ENCODE data around the gene KCNK17. TPM values are rescaled to one million over a fixed set of nuclear protein-coding genes. Genes with fewer than 3 reads are reported as not detected.

KCNK17 gene
- total RNA-seq, 1 donor from 2014 or later = not detected

GRCh38 chr6:39254999-39255535, 59.2 kb downstream of the KCNK17 start:
- Mint-ChIP-seq H3K4me1 (ENCODE audit: unreplicated experiment) (no peaks in the 10 kb centered on the region), H3K36me3 (ENCODE audit: unreplicated experiment) (no peaks in the 10 kb centered on the region), H3K27me3 (ENCODE audit: unreplicated experiment) (peaks cover 15% of the 10 kb centered on the region), H3K4me3 (ENCODE audit: unreplicated experiment) (no peak overlapping the region), H3K9me3 (ENCODE audit: unreplicated experiment) (peaks cover 3% of the 10 kb centered on the region), H3K27ac (ENCODE audit: unreplicated experiment) (no peak overlapping the region)
- no peak for TF ChIP-seq CTCF (IDR thresholded peaks at IDR 0.05)
- DNase-seq (ENCODE audit: extremely low spot score, unreplicated experiment) = no peak

- no peak overlapping the region for H3K27ac Mint-ChIP-seq (ENCODE audit: unreplicated experiment)
- H3K9me3 Mint-ChIP-seq (ENCODE audit: unreplicated experiment) = peaks cover 3% of the 10 kb centered on the region
- no peak overlapping the region for H3K4me3 Mint-ChIP-seq (ENCODE audit: unreplicated experiment)
- no peaks in the 10 kb centered on the region for H3K4me1 Mint-ChIP-seq (ENCODE audit: unreplicated experiment)
- no peak for DNase-seq (ENCODE audit: extremely low spot score, unreplicated experiment)
- H3K36me3 Mint-ChIP-seq (ENCODE audit: unreplicated experiment) = no peaks in the 10 kb centered on the region
- TF ChIP-seq CTCF (IDR thresholded peaks at IDR 0.05) = no peak
- peaks cover 15% of the 10 kb centered on the region for H3K27me3 Mint-ChIP-seq (ENCODE audit: unreplicated experiment)
These were observed 62.8 kb downstream of the KCNK17 start for GRCh38 chr6:39251406-39251805.

GRCh38 chr6:39250507-39250906, 63.7 kb downstream of the KCNK17 start:
- Mint-ChIP-seq H3K27me3 (ENCODE audit: unreplicated experiment) (peaks cover 15% of the 10 kb centered on the region), H3K9me3 (ENCODE audit: unreplicated experiment) (peaks cover 3% of the 10 kb centered on the region), H3K27ac (ENCODE audit: unreplicated experiment) (no peak overlapping the region), H3K4me3 (ENCODE audit: unreplicated experiment) (no peak overlapping the region), H3K4me1 (ENCODE audit: unreplicated experiment) (no peaks in the 10 kb centered on the region), H3K36me3 (ENCODE audit: unreplicated experiment) (no peaks in the 10 kb centered on the region)
- no peak for TF ChIP-seq CTCF (IDR thresholded peaks at IDR 0.05)
- DNase-seq (ENCODE audit: extremely low spot score, unreplicated experiment) = no peak

- Mint-ChIP-seq H3K27me3 (ENCODE audit: unreplicated experiment) (peaks cover 15% of the 10 kb centered on the region), H3K9me3 (ENCODE audit: unreplicated experiment) (no peaks in the 10 kb centered on the region), H3K27ac (ENCODE audit: unreplicated experiment) (no peak overlapping the region), H3K4me3 (ENCODE audit: unreplicated experiment) (no peak overlapping the region), H3K36me3 (ENCODE audit: unreplicated experiment) (no peaks in the 10 kb centered on the region), H3K4me1 (ENCODE audit: unreplicated experiment) (no peaks in the 10 kb centered on the region)
- no peak for TF ChIP-seq CTCF (IDR thresholded peaks at IDR 0.05)
- no peak for DNase-seq (ENCODE audit: extremely low spot score, unreplicated experiment)
These were observed 64.9 kb downstream of the KCNK17 start for GRCh38 chr6:39249278-39249677.

Other genes starting within 250 kb of the KCNK17 start
- 17.6 and 18.1 TPM in 2 replicates for gene SAYSD1, start 199.2 kb downstream of the KCNK17 start, total RNA-seq
- not detected in 2 replicates for gene KCNK5, start 84.9 kb downstream of the KCNK17 start, total RNA-seq
- not detected in 2 replicates for gene KCNK16, start 8.3 kb upstream of the KCNK17 start, total RNA-seq

Measured in osteocyte (in vitro differentiated cells).